ENCODE results near the gene TRMT1.

- TF ChIP-seq POLR2A (IDR thresholded peaks at IDR 0.05; ENCODE audit: low read length), result peak; percentile 83
- peak; percentile 95 for TF ChIP-seq GATA1 (IDR thresholded peaks at IDR 0.05; ENCODE audit: low read depth, low read length)
Observed at GRCh38 chr19:13069415-13070359, 46.9 kb downstream of the TRMT1 start.

Measured in erythroblast (primary cell).